GM23248 (cell line): ENCODE data around the gene TTBK1. TPM values are rescaled to one million over a fixed set of nuclear protein-coding genes. Genes with fewer than 3 reads are reported as not detected.

Source experiments
- DNase-seq: peaks from one replicate; pipeline ENCODE4 v3.0.0-alpha.2; 2015
- H2AFZ ChIP-seq: fragments of 200-600 bp; sonication (generic); 2 replicates; pipeline ENCODE4 v1.6.1; 2016; ENCODE audit warnings: antibody characterized with exemption
- H3F3A ChIP-seq: fragments of 200-600 bp; sonication (generic); 2 replicates; pipeline ENCODE4 v1.6.1; 2016; ENCODE audit warnings: mild to moderate bottlenecking, antibody characterized with exemption, mixed run types; ENCODE audit not compliant: insufficient read depth
- H3K27ac ChIP-seq: fragments of 200-600 bp; sonication (generic); 2 replicates; pipeline ENCODE4 v1.5.1; 2016; ENCODE audit warnings: mild to moderate bottlenecking
- H3K27me3 ChIP-seq: fragments of 200-600 bp; sonication (generic); replicated peaks from 2 replicates; pipeline ENCODE4 v1.6.1; 2016; ENCODE audit warnings: mild to moderate bottlenecking; ENCODE audit not compliant: insufficient read depth
- H3K36me3 ChIP-seq: fragments of 200-600 bp; sonication (generic); 2 replicates; pipeline ENCODE4 v1.6.1; 2016; ENCODE audit warnings: low read depth, mild to moderate bottlenecking
- H3K4me1 ChIP-seq: fragments of 200-600 bp; sonication (generic); 2 replicates; pipeline ENCODE4 v1.6.1; 2016; ENCODE audit warnings: mild to moderate bottlenecking; ENCODE audit not compliant: insufficient read depth
- H3K4me2 ChIP-seq: fragments of 200-600 bp; sonication (generic); one replicate; pipeline ENCODE4 v1.6.1; 2016; ENCODE audit warnings: mild to moderate bottlenecking; ENCODE audit not compliant: unreplicated experiment
- H3K4me3 ChIP-seq: fragments of 200-600 bp; sonication (generic); 2 replicates; pipeline ENCODE4 v1.5.1; 2016; ENCODE audit warnings: mild to moderate bottlenecking
- H3K79me2 ChIP-seq: fragments of 200-600 bp; sonication (generic); 2 replicates; pipeline ENCODE4 v1.6.1; 2016; ENCODE audit warnings: mild to moderate bottlenecking; ENCODE audit not compliant: insufficient read depth
- H3K9ac ChIP-seq: fragments of 200-600 bp; sonication (generic); 2 replicates; pipeline ENCODE4 v1.6.1; 2016; ENCODE audit warnings: mild to moderate bottlenecking
- H3K9me2 ChIP-seq: fragments of 200-600 bp; sonication (generic); 2 replicates; pipeline ENCODE4 v1.6.1; 2016; ENCODE audit warnings: mixed run types, mild to moderate bottlenecking, moderate library complexity; ENCODE audit not compliant: insufficient read depth
- H3K9me3 ChIP-seq: fragments of 200-600 bp; sonication (generic); one replicate; pipeline ENCODE4 v1.6.1; 2017; ENCODE audit warnings: low read depth
- H4K20me1 ChIP-seq: fragments of 200-600 bp; sonication (generic); 2 replicates; pipeline ENCODE4 v1.6.0; 2016; ENCODE audit not compliant: insufficient read depth
- EZH2 ChIP-seq: fragments of 200-600 bp; sonication (generic); IDR thresholded peaks from 2 replicates; pipeline ENCODE4 v1.6.1; 2018; ENCODE audit warnings: antibody characterized with exemption, mild to moderate bottlenecking; ENCODE audit not compliant: insufficient read depth, poor library complexity, severe bottlenecking
- EZH2phosphoT487 ChIP-seq: fragments of 200-600 bp; sonication (generic); IDR thresholded peaks from 2 replicates; pipeline ENCODE4 v1.6.1; 2018; ENCODE audit warnings: antibody characterized with exemption, moderate library complexity, mild to moderate bottlenecking, low read depth; ENCODE audit not compliant: insufficient read depth
- WGBS, 2 experiments: methylation state at CpG; one replicate each; pipeline ENCODE4 v1.1.6; 2015 to 2017; ENCODE audit warnings: low lambda C conversion rate in 2 of 2, low coverage in 1 of 2; ENCODE audit errors: missing lambda C conversion rate in 2 of 2; 5-methylcytosine and 5-hydroxymethylcytosine counted together
- in situ Hi-C: fragments of 300-500 bp; cut with MboI; formaldehyde crosslinking; loops from 2 replicates; pipeline ENCODE4 v1.15.0; 2020
- polyA plus RNA-seq: library from polyadenylated mRNA; unstranded; fragments of >200 nt; fragmentation: Nextera tagmentation; extraction: Ambion mirVana; gene quantifications from 2 replicates; pipeline ENCODE4 v1.2.1, GENCODE V29; 2016
- total RNA-seq: library from RNA; depleted of rRNA; stranded (reverse); fragments of >200 nt; shearing (Covaris generic); gene quantifications from 2 replicates; pipeline ENCODE4 v1.2.3, GENCODE V29; 2014

Gene TTBK1
- total and polyA plus RNA-seq, 2 experiments from 2014 or later, result not detected

DNA sequence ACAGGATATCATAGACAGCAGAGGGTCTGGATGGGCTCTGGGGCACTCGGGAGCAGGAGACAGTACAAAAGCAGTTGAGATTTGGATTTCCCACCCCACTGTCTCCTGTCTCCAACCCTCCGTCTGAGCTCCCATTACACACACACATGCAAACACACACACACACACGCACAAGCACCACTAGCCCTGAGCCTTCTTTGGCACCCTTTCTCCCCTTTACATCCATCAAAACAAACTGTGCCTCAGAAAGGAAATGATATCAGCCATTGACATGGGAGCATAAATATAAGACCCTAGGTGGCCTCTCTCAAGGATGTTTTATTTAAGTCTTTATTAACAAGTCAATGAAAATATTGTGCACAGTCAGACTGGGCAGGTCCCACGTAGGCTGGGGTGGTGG is 17.5 kb downstream of the TTBK1 start:
- Histone ChIP-seq H3K79me2 (no peaks in the 10 kb centered on the region), H3K9ac (no peak overlapping the region), H3K27ac (no peak overlapping the region), H4K20me1 (no peaks in the 10 kb centered on the region), H3K4me3 (no peak overlapping the region), H2AFZ (no peak overlapping the region), H3K27me3 (no peaks in the 10 kb centered on the region), H3K9me3 (no peaks in the 10 kb centered on the region), H3K4me2 (no peak overlapping the region), H3F3A (no peaks in the 10 kb centered on the region), H3K4me1 (no peaks in the 10 kb centered on the region), H3K36me3 (no peaks in the 10 kb centered on the region), H3K9me2 (no peaks in the 10 kb centered on the region)
- TF ChIP-seq EZH2 (no peak), EZH2phosphoT487 (no peak)
- no peak for DNase-seq
- in situ Hi-C loops, result no loop called here
- WGBS, 2 experiments, result 69 to 74% methylated on average over 4 of the region's 4 CpGs

- no peaks in the 10 kb centered on the region for H3K9me3 ChIP-seq
- no peak overlapping the region for H3K9ac ChIP-seq
- no peaks in the 10 kb centered on the region for H3K79me2 ChIP-seq
- no peaks in the 10 kb centered on the region for H3K9me2 ChIP-seq
- H3F3A ChIP-seq, result no peaks in the 10 kb centered on the region
- no peaks in the 10 kb centered on the region for H3K4me1 ChIP-seq
- WGBS, 2 experiments, result 67 to 72% methylated on average over 5 of the region's 5 CpGs
- no peaks in the 10 kb centered on the region for H3K27me3 ChIP-seq
- H3K36me3 ChIP-seq, result no peaks in the 10 kb centered on the region
- no peak overlapping the region for H3K4me2 ChIP-seq
- TF ChIP-seq EZH2phosphoT487 (no peak), EZH2 (no peak)
- DNase-seq, result no peak
- no peaks in the 10 kb centered on the region for H4K20me1 ChIP-seq
- no peak overlapping the region for H2AFZ ChIP-seq
- no peak overlapping the region for H3K27ac ChIP-seq
- H3K4me3 ChIP-seq, result no peak overlapping the region
- in situ Hi-C loops, result no loop called here
Observed at GRCh38 chr6:43261198-43261597, 17.9 kb downstream of the TTBK1 start.

- Histone ChIP-seq H3K4me2 (no peak overlapping the region), H3K27ac (no peak overlapping the region), H3K36me3 (no peaks in the 10 kb centered on the region), H3K27me3 (no peaks in the 10 kb centered on the region; the same call in 1 of the 2 replicates), H3K9me3 (no peaks in the 10 kb centered on the region), H2AFZ (no peak overlapping the region), H3K4me3 (no peak overlapping the region), H3K79me2 (no peaks in the 10 kb centered on the region), H4K20me1 (no peaks in the 10 kb centered on the region), H3F3A (no peaks in the 10 kb centered on the region), H3K9ac (no peak overlapping the region), H3K4me1 (no peaks in the 10 kb centered on the region), H3K9me2 (no peaks in the 10 kb centered on the region)
- WGBS, 2 experiments, result 75 to 76% methylated on average over 13 to 14 of the region's 14 CpGs
- TF ChIP-seq EZH2phosphoT487, result no peak
- no peak for TF ChIP-seq EZH2
- in situ Hi-C loops, result no loop called here
- peak; percentile 25 for DNase-seq
Observed at GRCh38 chr6:43262000-43262779, 18.9 kb downstream of the TTBK1 start.

- no peak overlapping the region for H3K27ac ChIP-seq
- 75 to 77% methylated on average over 34 to 39 of the region's 39 CpGs for WGBS, 2 experiments
- H3K9me3 ChIP-seq, result no peaks in the 10 kb centered on the region
- no peaks in the 10 kb centered on the region for H3K36me3 ChIP-seq
- H3K79me2 ChIP-seq, result no peaks in the 10 kb centered on the region
- DNase-seq, result no peak
- TF ChIP-seq EZH2 (no peak), EZH2phosphoT487 (no peak)
- no peaks in the 10 kb centered on the region for H3F3A ChIP-seq
- H4K20me1 ChIP-seq, result no peaks in the 10 kb centered on the region
- no peaks in the 10 kb centered on the region for H3K4me1 ChIP-seq
- H3K4me3 ChIP-seq, result no peak overlapping the region
- in situ Hi-C loops, result no loop called here
- H3K27me3 ChIP-seq, result no peaks in the 10 kb centered on the region; the same call in 1 of the 2 replicates
- no peak overlapping the region for H3K9ac ChIP-seq
- no peak overlapping the region for H3K4me2 ChIP-seq
- no peaks in the 10 kb centered on the region for H3K9me2 ChIP-seq
- H2AFZ ChIP-seq, result no peak overlapping the region
Observed at GRCh38 chr6:43262780-43263313, 19.6 kb downstream of the TTBK1 start.
